Breast epithelium (tissue), 4 donors: ENCODE data around the gene ETS2. TPM values are rescaled to one million over a fixed set of nuclear protein-coding genes. Genes with fewer than 3 reads are reported as not detected.

Experiments
- DNase-seq, 2 donors: peaks; one replicate each; pipeline ENCODE4 v3.0.0-alpha.2; 2019; ENCODE audit warnings: low spot score in 2 of 2
- H3K27ac ChIP-seq, 2 donors: fragments of 200-600 bp; sonication (generic) in 1 of 2; one replicate each; pipeline ENCODE4 v1.5.1; 2016 to 2019; ENCODE audit warnings: mild to moderate bottlenecking in 1 of 2
- H3K27me3 ChIP-seq, 2 donors: fragments of 200-600 bp; sonication (generic) in 1 of 2; one replicate each; pipeline versions ENCODE4 v1.5.1 to v1.6.0; 2017 to 2019; ENCODE audit warnings: control low read depth in 1 of 2, mild to moderate bottlenecking in 1 of 2
- H3K36me3 ChIP-seq: fragments of 200-600 bp; one replicate; pipeline ENCODE4 v1.5.1; 2019
- H3K4me1 ChIP-seq, 2 donors: fragments of 200-600 bp; sonication (generic); one replicate each; pipeline ENCODE4 v1.5.1; 2016 to 2019; ENCODE audit warnings: control low read depth in 1 of 2
- H3K4me3 ChIP-seq, 3 donors: fragments of 200-600 bp; sonication (generic); 1 replicate in 2 of 3; 2 replicates in 1 of 3; pipeline ENCODE4 v1.5.1; 2016 to 2019; ENCODE audit warnings: mild to moderate bottlenecking in 3 of 3, moderate library complexity in 2 of 3
- H3K9me3 ChIP-seq, 2 donors: fragments of 200-600 bp; sonication (generic) in 1 of 2; one replicate each; pipeline ENCODE4 v1.5.1; 2016 to 2019; ENCODE audit warnings: control low read depth in 1 of 2
- CTCF ChIP-seq, 3 donors: fragments of 450-650 bp; IDR thresholded peaks; one replicate each; pipeline ENCODE4 v1.5.1; 2016 to 2017; ENCODE audit warnings: antibody characterized with exemption in 3 of 3, mild to moderate bottlenecking in 3 of 3, moderate library complexity in 3 of 3
- POLR2A ChIP-seq: fragments of 450-650 bp; IDR thresholded peaks from one replicate; pipeline ENCODE4 v1.6.1; 2016; ENCODE audit warnings: antibody characterized with exemption, mild to moderate bottlenecking, moderate library complexity
- POLR2AphosphoS5 ChIP-seq, 3 donors: sonication (generic); formaldehyde crosslinking; IDR thresholded peaks; one replicate each; pipeline ENCODE4 v1.6.1; 2017; ENCODE audit warnings: antibody characterized with exemption in 3 of 3
- intact Hi-C: fragments of 100-400 bp; cut with DNase I; formaldehyde crosslinking; loops from one replicate; pipeline ENCODE4 v1.15.1; 2023; ENCODE audit warnings: low total_unique reads
- total RNA-seq, 3 donors: library from RNA; depleted of rRNA; stranded (reverse); fragments of >200 nt; gene quantifications; one replicate each; pipeline ENCODE4 v1.1.0, GENCODE V29; 2016

ETS2 gene
- total RNA-seq, 3 donors from 2014 or later, result 48.0 to 60.0 (median 57.5) TPM

DNA sequence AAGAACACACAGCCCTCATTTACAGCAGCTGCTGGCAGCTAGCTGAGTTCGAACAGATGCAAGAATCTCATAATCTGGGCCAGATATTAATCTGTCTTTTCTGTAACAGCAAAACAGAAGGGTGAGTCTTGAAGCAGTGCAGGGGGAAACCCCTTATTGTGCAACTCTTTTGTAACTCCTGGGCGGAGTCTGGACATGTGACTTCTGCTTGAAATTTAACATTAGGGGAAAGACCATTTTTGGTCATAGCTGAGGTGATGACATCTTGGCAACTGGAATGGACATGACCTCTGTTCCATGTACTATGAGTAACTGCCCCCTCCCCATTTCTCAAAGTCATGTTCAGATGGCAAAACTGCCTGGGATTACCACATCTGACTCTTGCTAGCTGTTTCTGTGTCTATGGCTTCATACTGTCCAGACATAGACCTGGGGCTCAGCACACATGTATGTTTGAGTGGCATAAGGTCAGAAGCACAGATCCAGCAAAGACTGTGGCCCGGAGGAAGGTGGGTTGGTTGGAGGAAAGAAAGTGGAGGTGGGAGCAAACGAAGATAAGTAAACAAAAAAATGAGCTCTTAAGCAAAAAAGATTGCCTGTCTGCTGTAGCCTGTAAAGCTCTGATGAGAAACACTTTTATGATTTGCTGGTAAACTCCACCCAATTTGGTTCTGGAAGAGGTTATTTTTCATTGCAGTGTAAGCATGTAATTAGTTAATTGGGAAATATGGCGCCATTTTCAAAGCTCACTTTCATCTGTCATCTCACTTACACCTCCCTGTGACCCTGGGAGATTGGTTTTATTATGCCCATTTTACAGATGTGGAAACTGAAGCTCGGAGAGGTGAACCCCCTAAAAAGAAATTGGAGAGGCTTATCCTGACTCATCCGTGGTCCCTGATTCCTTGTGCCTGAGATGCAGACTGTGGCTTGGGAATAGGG lies 26.1 kb downstream of the ETS2 start:
- Histone ChIP-seq H3K36me3 (no peaks in the 10 kb centered on the region), H3K4me1 (peaks cover 0 to 4% of the 10 kb centered on the region in 2 donors), H3K27ac (peak overlapping the region; percentile 69 to 78), H3K4me3 (no peak overlapping the region), H3K27me3 (no peaks in the 10 kb centered on the region), H3K9me3 (no peaks in the 10 kb centered on the region)
- intact Hi-C loops, result no loop called here
- TF ChIP-seq CTCF (IDR thresholded peaks at IDR 0.05) (no peak), POLR2AphosphoS5 (IDR thresholded peaks at IDR 0.05) (peak; percentile 86 to 96 (median 95)), POLR2A (no peak)
- DNase-seq, result peak in 1 of 2 donors; percentile 92

GRCh38 chr21:38832664-38833063 lies 26.9 kb downstream of the ETS2 start:
- no peaks in the 10 kb centered on the region for H3K9me3 ChIP-seq
- DNase-seq, result no peak
- intact Hi-C loops, result no loop called here
- peak overlapping the region in 1 of 2 donors; percentile 78 for H3K27ac ChIP-seq
- H3K36me3 ChIP-seq, result no peaks in the 10 kb centered on the region
- no peaks in the 10 kb centered on the region for H3K27me3 ChIP-seq
- peaks cover 0 to 4% of the 10 kb centered on the region in 2 donors for H3K4me1 ChIP-seq
- no peak overlapping the region for H3K4me3 ChIP-seq
- TF ChIP-seq POLR2A (no peak), POLR2AphosphoS5 (IDR thresholded peaks at IDR 0.05) (no peak), CTCF (IDR thresholded peaks at IDR 0.05) (no peak)

DNA sequence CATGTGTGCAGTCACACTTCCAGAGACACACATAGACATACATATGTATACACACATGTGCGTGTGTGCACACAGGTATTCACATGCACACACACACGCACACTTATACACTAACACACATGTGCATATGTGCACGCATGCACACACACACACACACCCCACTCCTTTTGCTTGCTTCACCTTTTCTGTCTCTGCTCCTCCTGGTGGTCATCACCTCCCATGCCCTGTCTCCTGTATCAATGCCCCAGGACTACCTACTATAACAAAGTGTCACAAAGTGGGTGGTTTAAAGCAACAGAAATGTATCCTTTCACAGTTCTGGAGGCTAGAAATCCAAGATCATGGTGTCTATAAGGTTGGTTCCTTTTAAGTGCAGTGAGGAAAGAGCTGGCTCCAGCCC lies 27.4 kb downstream of the ETS2 start:
- DNase-seq, result no peak
- no peak overlapping the region for H3K27ac ChIP-seq
- H3K4me3 ChIP-seq, result no peak overlapping the region
- H3K4me1 ChIP-seq, result peaks cover 0 to 4% of the 10 kb centered on the region in 2 donors
- intact Hi-C loops, result no loop called here
- no peaks in the 10 kb centered on the region for H3K9me3 ChIP-seq
- no peaks in the 10 kb centered on the region for H3K36me3 ChIP-seq
- no peaks in the 10 kb centered on the region for H3K27me3 ChIP-seq
- TF ChIP-seq POLR2AphosphoS5 (IDR thresholded peaks at IDR 0.05) (no peak), CTCF (IDR thresholded peaks at IDR 0.05) (peak in 1 of 3 donors; percentile 24), POLR2A (no peak)

DNA sequence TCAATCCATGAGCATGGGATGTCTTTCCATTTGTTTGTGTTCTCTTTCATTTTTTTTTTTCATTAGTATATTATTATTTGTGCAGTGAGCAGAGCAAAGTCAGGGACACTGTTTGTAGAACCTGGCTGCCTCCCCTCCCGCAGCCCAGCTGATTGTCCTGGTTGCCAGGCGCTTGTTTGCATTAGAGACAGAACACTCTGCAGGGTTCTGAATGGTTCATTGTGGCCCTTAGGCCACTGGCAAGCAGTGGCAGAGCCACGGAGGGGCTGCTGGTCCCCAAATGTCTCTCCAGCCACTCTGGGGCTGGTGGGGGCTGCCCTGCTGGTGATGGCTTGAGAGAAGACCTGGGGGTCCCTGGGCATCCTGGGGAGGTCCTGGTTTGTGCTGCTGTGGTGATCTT lies 29.0 kb downstream of the ETS2 start:
- H3K4me3 ChIP-seq, result no peak overlapping the region
- no peak for DNase-seq
- H3K9me3 ChIP-seq, result no peaks in the 10 kb centered on the region
- peaks cover 0 to 4% of the 10 kb centered on the region in 2 donors for H3K4me1 ChIP-seq
- TF ChIP-seq CTCF (IDR thresholded peaks at IDR 0.05) (no peak), POLR2A (no peak), POLR2AphosphoS5 (IDR thresholded peaks at IDR 0.05) (no peak)
- no peaks in the 10 kb centered on the region for H3K27me3 ChIP-seq
- H3K27ac ChIP-seq, result no peak overlapping the region
- H3K36me3 ChIP-seq, result no peaks in the 10 kb centered on the region
- intact Hi-C loops, result no loop called here

- Histone ChIP-seq H3K4me1 (no peaks in the 10 kb centered on the region), H3K9me3 (no peaks in the 10 kb centered on the region), H3K27me3 (no peaks in the 10 kb centered on the region), H3K4me3 (no peak overlapping the region), H3K36me3 (no peaks in the 10 kb centered on the region), H3K27ac (no peak overlapping the region)
- no peak for TF ChIP-seq POLR2A
- no peak for TF ChIP-seq CTCF (IDR thresholded peaks at IDR 0.05)
- no peak for TF ChIP-seq POLR2AphosphoS5 (IDR thresholded peaks at IDR 0.05)
- intact Hi-C loops, result no loop called here
- DNase-seq, result no peak
These were observed 32.2 kb downstream of the ETS2 start for GRCh38 chr21:38837806-38838461.
